Body of pancreas (tissue), 4 donors: ENCODE measurements around the gene PRSS57. TPM values are rescaled to one million over a fixed set of nuclear protein-coding genes. Genes with fewer than 3 reads are reported as not detected.

Experiments used
- ATAC-seq: fragments of 150-250 bp; one replicate; pipeline ENCODE4 v1.9.1; 2016
- DNase-seq, 4 donors: peaks; one replicate each; pipeline ENCODE4 v3.0.0-alpha.2; 2019
- H3K27ac ChIP-seq, 4 donors: fragments of 200-600 bp; sonication (generic); 1 replicate in 3 of 4; 2 replicates in 1 of 4; pipeline versions ENCODE4 v1.5.1 to v1.6.1; 2016 to 2019; ENCODE audit warnings: mild to moderate bottlenecking in 1 of 4, mixed read lengths in 1 of 4, moderate library complexity in 1 of 4
- H3K27me3 ChIP-seq, 2 donors: fragments of 200-600 bp; sonication (generic); one replicate each; pipeline ENCODE4 v1.6.0; 2016; ENCODE audit warnings: mild to moderate bottlenecking in 1 of 2
- H3K36me3 ChIP-seq, 2 donors: fragments of 200-600 bp; sonication (generic); replicated peaks in 1 of 2; 2 replicates each; pipeline ENCODE4 v1.5.1; 2016; ENCODE audit warnings: low read depth in 2 of 2; ENCODE audit not compliant: insufficient read depth in 1 of 2
- H3K4me1 ChIP-seq: fragments of 200-600 bp; sonication (generic); one replicate; pipeline ENCODE4 v1.6.0; 2016
- H3K4me3 ChIP-seq, 2 donors: fragments of 200-600 bp; sonication (generic); 1 replicate in 1 of 2; 2 replicates in 1 of 2; pipeline ENCODE4 v1.5.1; 2016 to 2019
- H3K9me3 ChIP-seq, 3 donors: fragments of 200-600 bp; sonication (generic); 1 replicate in 2 of 3; 2 replicates in 1 of 3; pipeline ENCODE4 v1.5.1; 2016
- CTCF ChIP-seq, 7 experiments: fragments of 450-650 bp in 4 of 7; fragments of 200-600 bp in 3 of 7; sonication (generic) in 3 of 7; IDR thresholded peaks; one replicate each; pipeline ENCODE4 v1.5.1; 2016 to 2019; ENCODE audit warnings: antibody characterized with exemption in 7 of 7
- POLR2A ChIP-seq, 3 donors: fragments of 450-650 bp; IDR thresholded peaks; one replicate each; pipeline ENCODE4 v1.6.1; 2016; ENCODE audit warnings: antibody characterized with exemption in 3 of 3, mild to moderate bottlenecking in 2 of 3
- WGBS, 2 donors: methylation state at CpG; one replicate each; pipeline ENCODE4 v1.1.5; 2017; 5-methylcytosine and 5-hydroxymethylcytosine counted together
- intact Hi-C: fragments of 100-400 bp; cut with DNase I; formaldehyde crosslinking; loops from one replicate; pipeline ENCODE4 v1.15.1; 2023
- total RNA-seq, 2 donors: library from RNA; depleted of rRNA; stranded (reverse); fragments of >200 nt; gene quantifications; one replicate each; pipeline ENCODE4 v1.1.0, GENCODE V29; 2016

PRSS57 gene
- total RNA-seq, 2 donors from 2014 or later: not detected

- 77 to 100% methylated on average over 1 to 19 of the region's 19 CpGs for WGBS, 2 donors
- Histone ChIP-seq H3K9me3 (no peaks in the 10 kb centered on the region), H3K4me3 (no peak overlapping the region), H3K27me3 (no peaks in the 10 kb centered on the region), H3K27ac (no peak overlapping the region), H3K4me1 (peaks cover 54% of the 10 kb centered on the region), H3K36me3 (no peaks in the 10 kb centered on the region)
- intact Hi-C loops: no loop called here
- DNase-seq (no peak), ATAC-seq (no peak)
- TF ChIP-seq POLR2A (IDR thresholded peaks at IDR 0.05): no peak
- no peak for TF ChIP-seq CTCF (IDR thresholded peaks at IDR 0.05)
These were observed 37.6 kb downstream of the PRSS57 start for GRCh38 chr19:657611-658010.

- intact Hi-C loops: no loop called here
- TF ChIP-seq POLR2A (IDR thresholded peaks at IDR 0.05) (no peak), CTCF (IDR thresholded peaks at IDR 0.05) (no peak)
- ATAC-seq (no peak), DNase-seq (peak in 1 of 4 donors; percentile 11)
- Histone ChIP-seq H3K9me3 (no peaks in the 10 kb centered on the region), H3K4me1 (peaks cover 52% of the 10 kb centered on the region), H3K27me3 (no peaks in the 10 kb centered on the region), H3K36me3 (no peaks in the 10 kb centered on the region), H3K4me3 (no peak overlapping the region), H3K27ac (no peak overlapping the region)
- WGBS, 2 donors: 89 to 91% methylated on average over 27 to 42 of the region's 43 CpGs
These were observed 38.3 kb downstream of the PRSS57 start for GRCh38 chr19:656751-657559.

GRCh38 chr19:655691-656090 is 39.6 kb downstream of the PRSS57 start:
- 79 to 92% methylated on average over 17 of the region's 17 CpGs for WGBS, 2 donors
- intact Hi-C loops: no loop called here
- Histone ChIP-seq H3K9me3 (no peaks in the 10 kb centered on the region), H3K4me3 (no peak overlapping the region), H3K4me1 (peaks cover 39% of the 10 kb centered on the region), H3K27ac (no peak overlapping the region), H3K36me3 (peaks cover 4 to 6% of the 10 kb centered on the region in 2 donors), H3K27me3 (no peaks in the 10 kb centered on the region)
- ATAC-seq (no peak), DNase-seq (no peak)
- TF ChIP-seq CTCF (IDR thresholded peaks at IDR 0.05) (no peak), POLR2A (IDR thresholded peaks at IDR 0.05) (no peak)

GRCh38 chr19:653425-653824 is 41.8 kb downstream of the PRSS57 start:
- ATAC-seq (no peak), DNase-seq (no peak)
- H3K36me3 ChIP-seq: peaks cover 11 to 13% of the 10 kb centered on the region in 2 donors
- 90 to 98% methylated on average over 8 to 17 of the region's 17 CpGs for WGBS, 2 donors
- no peak overlapping the region for H3K4me3 ChIP-seq
- H3K27ac ChIP-seq: no peak overlapping the region
- TF ChIP-seq CTCF (IDR thresholded peaks at IDR 0.05): no peak
- no peaks in the 10 kb centered on the region for H3K27me3 ChIP-seq
- H3K4me1 ChIP-seq: peaks cover 16% of the 10 kb centered on the region
- intact Hi-C loops: no loop called here
- no peaks in the 10 kb centered on the region for H3K9me3 ChIP-seq
